ENCODE data around the gene PFKFB3.

Gene PFKFB3

GRCh38 chr10:6300784-6301460 is 98.2 kb downstream of the PFKFB3 start:
- no peak for DNase-seq (ENCODE audit: low read depth)

GRCh38 chr10:6301488-6302075 is 98.8 kb downstream of the PFKFB3 start:
- DNase-seq (ENCODE audit: low read depth), result no peak

Measured in GM04504 (cell line).